ENCODE data around the gene CDK11A.
A peak's percentile ranks its signal among the peaks of the same experiment; 100 is the strongest.
"Not testable (repeated sequence)": the region's sequence is repeated elsewhere in the genome, so short reads cannot be mapped to it uniquely, and the experiment has no call there.

CDK11A gene

DNA sequence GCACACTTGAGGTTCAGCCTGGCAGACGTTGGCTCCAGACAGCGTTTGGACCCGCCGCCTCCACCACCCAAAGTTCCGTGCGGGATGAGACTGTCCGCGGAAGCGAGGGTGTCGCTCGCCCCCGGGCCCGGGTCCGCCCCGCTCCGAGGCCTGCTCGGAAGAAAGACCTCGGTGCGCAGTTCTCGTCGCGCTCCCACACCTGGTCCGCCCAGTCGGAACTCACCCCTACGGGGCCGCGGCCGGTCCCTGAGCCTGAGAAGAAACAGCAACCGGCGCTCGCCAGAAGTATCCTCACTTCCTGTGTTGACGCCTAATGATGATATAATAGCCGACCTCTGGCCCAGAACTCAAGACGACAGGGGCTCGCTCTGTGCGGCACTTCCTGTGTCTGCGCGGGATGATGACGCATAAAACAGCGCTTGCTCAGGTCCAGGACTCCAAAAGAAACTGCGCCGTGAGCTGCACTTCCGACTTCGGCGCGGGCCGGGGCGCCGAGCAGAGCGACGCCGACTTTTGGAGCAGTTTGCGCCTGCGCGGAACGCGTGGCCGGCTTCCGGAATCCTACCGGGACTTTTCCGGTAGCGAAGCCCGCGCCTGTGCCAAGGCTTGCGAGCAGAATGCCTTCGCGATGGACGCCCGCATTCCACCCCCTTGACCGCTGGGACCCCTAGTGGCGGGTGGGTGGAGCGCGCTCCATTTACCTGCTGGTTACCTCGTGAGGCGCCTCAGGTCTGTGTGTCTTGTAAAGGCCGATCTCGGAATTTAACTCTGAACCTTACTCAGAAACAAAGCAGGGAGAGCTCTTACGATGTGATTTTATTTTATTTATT, at the start of gene CDK11A:
TSS of gene CDK11A (minus strand) at position 323 of the 830 bp plus-strand sequence. CDS start 1,539 bp downstream, outside the sequence.
- peaks cover 18% of the 10 kb centered on the region for H3K36me3 ChIP-seq
- peak; percentile 96 for DNase-seq
- TF ChIP-seq, protein P1, sequence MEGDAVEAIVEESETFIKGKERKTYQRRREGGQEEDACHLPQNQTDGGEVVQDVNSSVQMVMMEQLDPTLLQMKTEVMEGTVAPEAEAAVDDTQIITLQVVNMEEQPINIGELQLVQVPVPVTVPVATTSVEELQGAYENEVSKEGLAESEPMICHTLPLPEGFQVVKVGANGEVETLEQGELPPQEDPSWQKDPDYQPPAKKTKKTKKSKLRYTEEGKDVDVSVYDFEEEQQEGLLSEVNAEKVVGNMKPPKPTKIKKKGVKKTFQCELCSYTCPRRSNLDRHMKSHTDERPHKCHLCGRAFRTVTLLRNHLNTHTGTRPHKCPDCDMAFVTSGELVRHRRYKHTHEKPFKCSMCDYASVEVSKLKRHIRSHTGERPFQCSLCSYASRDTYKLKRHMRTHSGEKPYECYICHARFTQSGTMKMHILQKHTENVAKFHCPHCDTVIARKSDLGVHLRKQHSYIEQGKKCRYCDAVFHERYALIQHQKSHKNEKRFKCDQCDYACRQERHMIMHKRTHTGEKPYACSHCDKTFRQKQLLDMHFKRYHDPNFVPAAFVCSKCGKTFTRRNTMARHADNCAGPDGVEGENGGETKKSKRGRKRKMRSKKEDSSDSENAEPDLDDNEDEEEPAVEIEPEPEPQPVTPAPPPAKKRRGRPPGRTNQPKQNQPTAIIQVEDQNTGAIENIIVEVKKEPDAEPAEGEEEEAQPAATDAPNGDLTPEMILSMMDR (IDR thresholded peaks at IDR 0.05; ENCODE audit: low read depth, low read length): 0 out of 2 replicates have a peak, but pooled peaks have one; percentile 6
- peak within 1 kb of the TSS; percentile 77 for H3K27ac ChIP-seq
- H3K4me3 ChIP-seq (ENCODE audit: low read depth, low read length): peak within 1 kb of the TSS; percentile 76
- not testable (repeated sequence) for H3K27me3 ChIP-seq (ENCODE audit: insufficient read depth, low read depth, severe bottlenecking); H3K9me3 ChIP-seq (ENCODE audit: severe bottlenecking)

DNA sequence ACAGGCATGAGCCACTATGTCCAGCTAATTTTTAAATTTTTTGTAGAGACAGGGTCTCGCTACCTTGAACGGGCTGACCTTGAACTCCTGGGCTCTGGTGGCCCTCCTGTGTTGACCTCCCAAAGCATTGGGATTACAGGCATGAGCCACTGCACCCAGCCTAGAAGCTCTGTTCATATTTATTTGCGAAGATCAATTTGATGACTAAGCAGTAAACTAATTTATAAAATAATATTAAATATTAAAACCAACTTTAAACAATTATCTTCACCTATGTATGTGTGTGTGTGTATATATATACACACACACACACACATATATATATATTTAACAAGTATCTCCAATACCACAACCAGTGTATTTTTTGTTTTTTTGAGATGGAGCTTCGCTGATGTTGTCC, 49.7 kb upstream of the CDK11A start:
- Histone ChIP-seq H3K27me3 (ENCODE audit: insufficient read depth, low read depth, severe bottlenecking) (no peaks in the 10 kb centered on the region), H3K27ac (no peak overlapping the region), H3K36me3 (peaks cover 41% of the 10 kb centered on the region), H3K9me3 (ENCODE audit: severe bottlenecking) (peaks cover 15% of the 10 kb centered on the region), H3K4me3 (ENCODE audit: low read depth, low read length) (no peak overlapping the region)
- TF ChIP-seq, protein P1 (IDR thresholded peaks at IDR 0.05; ENCODE audit: low read depth, low read length): no peak
- DNase-seq: no peak

DNA sequence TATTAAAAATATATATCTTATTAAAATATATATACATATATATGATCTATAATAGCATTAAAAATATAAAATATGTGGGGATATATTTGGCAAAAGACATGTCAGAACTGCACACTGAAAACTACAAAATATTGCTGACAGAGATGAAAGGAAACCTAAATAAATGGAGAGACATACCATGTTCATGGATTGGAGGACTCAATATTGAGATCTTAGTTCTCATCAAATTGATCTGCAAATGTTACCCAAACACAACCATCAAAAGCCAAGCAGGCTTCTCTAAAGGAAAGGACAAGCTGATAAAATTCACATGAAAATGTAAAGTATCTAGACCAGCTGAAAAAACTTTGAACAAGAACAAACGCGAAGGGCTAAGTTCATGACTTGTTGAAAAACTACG, 46.9 kb upstream of the CDK11A start:
- Histone ChIP-seq H3K36me3 (peaks cover 57% of the 10 kb centered on the region), H3K4me3 (ENCODE audit: low read depth, low read length) (no peak overlapping the region), H3K9me3 (ENCODE audit: severe bottlenecking) (peaks cover 17% of the 10 kb centered on the region), H3K27me3 (ENCODE audit: insufficient read depth, low read depth, severe bottlenecking) (no peaks in the 10 kb centered on the region), H3K27ac (no peak overlapping the region)
- no peak for DNase-seq
- TF ChIP-seq, protein P1 (IDR thresholded peaks at IDR 0.05; ENCODE audit: low read depth, low read length): no peak

DNA sequence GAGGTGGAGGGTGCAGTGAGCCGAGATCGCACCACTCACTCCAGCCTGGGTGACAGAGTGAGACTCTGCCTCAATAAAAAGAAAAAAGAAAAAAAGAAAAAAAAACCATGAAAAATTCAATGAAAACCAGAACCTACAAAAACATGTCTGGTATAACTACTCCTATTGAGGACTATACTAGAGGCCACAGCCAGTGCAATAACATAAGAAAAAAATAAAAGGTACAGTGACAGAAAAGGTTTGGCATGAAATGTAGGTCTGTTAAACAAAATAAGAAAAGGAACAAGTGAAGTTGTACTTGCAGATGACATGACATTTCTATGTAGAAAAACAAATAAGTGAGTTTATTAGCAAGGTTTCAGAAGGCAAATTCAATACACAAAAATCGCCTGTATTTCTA, 45.9 kb upstream of the CDK11A start:
- H3K27me3 ChIP-seq (ENCODE audit: insufficient read depth, low read depth, severe bottlenecking): no peaks in the 10 kb centered on the region
- TF ChIP-seq, protein P1 (IDR thresholded peaks at IDR 0.05; ENCODE audit: low read depth, low read length): no peak
- H3K4me3 ChIP-seq (ENCODE audit: low read depth, low read length): no peak overlapping the region
- peaks cover 63% of the 10 kb centered on the region for H3K36me3 ChIP-seq
- H3K27ac ChIP-seq: no peak overlapping the region
- DNase-seq: no peak
- H3K9me3 ChIP-seq (ENCODE audit: severe bottlenecking): peaks cover 17% of the 10 kb centered on the region

DNA sequence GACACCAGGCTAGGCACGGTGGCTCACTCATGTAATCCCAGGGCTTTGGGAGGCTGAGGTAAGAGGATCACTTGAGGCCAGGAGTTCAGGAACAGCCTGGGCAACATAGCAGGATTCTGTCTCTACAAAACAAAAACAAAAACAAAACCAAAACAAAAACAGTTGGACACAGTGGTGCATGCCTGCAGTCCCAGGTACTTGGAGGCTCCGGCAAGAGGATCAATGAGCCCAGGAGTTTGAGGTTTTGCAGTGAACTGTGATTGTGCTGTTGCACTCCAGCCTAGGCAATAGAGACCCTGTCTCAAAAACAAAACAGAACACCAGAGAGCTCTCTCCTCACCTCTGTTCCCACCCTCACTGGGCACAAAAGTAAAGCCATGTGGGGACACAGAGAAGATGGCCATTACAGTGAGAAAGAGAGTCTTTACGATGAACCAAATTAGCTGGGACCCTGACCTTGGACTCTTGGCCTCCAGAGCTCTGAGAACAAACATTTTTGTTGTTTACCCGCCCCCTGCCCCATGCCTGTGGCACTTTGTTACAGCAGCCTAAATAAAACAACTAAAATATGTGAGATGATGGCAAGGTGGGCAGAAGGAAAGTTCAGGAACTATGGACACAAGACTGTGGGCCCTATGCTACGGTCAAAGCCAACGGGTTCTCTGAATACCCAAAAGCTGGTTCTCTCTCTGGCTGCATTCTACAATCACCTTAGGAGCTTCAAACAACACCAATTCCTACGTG, 44.3 kb upstream of the CDK11A start:
- Histone ChIP-seq H3K27ac (no peak overlapping the region), H3K27me3 (ENCODE audit: insufficient read depth, low read depth, severe bottlenecking) (no peaks in the 10 kb centered on the region), H3K4me3 (ENCODE audit: low read depth, low read length) (no peak overlapping the region), H3K36me3 (peaks cover 68% of the 10 kb centered on the region), H3K9me3 (ENCODE audit: severe bottlenecking) (peaks cover 17% of the 10 kb centered on the region)
- TF ChIP-seq, protein P1 (IDR thresholded peaks at IDR 0.05; ENCODE audit: low read depth, low read length): no peak
- no peak for DNase-seq
